NB4 (cell line): ENCODE data around the gene STEEP1.
"Not testable (repeated sequence)": the region's sequence is repeated elsewhere in the genome, so short reads cannot be mapped to it uniquely, and the experiment has no call there.

Experiments used
- CTCF ChIP-seq: IDR thresholded peaks from one replicate; pipeline ENCODE4 v1.5.1; 2012; ENCODE audit warnings: low read depth, low read length
- MAX ChIP-seq: IDR thresholded peaks from 2 replicates; pipeline ENCODE4 v1.6.1; 2011; ENCODE audit warnings: low read depth, low read length
- POLR2A ChIP-seq: IDR thresholded peaks from 2 replicates; pipeline ENCODE4 v1.6.1; 2011; ENCODE audit warnings: mild to moderate bottlenecking; ENCODE audit not compliant: insufficient read length; ENCODE audit errors: extremely low read depth

GRCh38 chrX:119505145-119505544 lies 60.1 kb downstream of the STEEP1 start:
- TF ChIP-seq CTCF, MAX, POLR2A: not testable (repeated sequence)
